Kidney epithelial cell (primary cell): ENCODE results near the gene DUOXA1. TPM values are rescaled to one million over a fixed set of nuclear protein-coding genes. Genes with fewer than 3 reads are reported as not detected.

Source experiments
- DNase-seq: peaks from one replicate; pipeline ENCODE4 v3.0.0-alpha.2; 2010; ENCODE audit warnings: low read depth
- H3K27me3 ChIP-seq: 2 replicates; pipeline ENCODE4 v1.6.0; 2011; ENCODE audit warnings: low read length; ENCODE audit not compliant: control insufficient read depth, insufficient read depth
- H3K36me3 ChIP-seq: 2 replicates; pipeline ENCODE4 v1.5.1; 2011; ENCODE audit warnings: low read length; ENCODE audit not compliant: control insufficient read depth, insufficient read depth
- H3K4me3 ChIP-seq: 2 replicates; pipeline ENCODE4 v1.5.1; 2011; ENCODE audit warnings: low read depth, mild to moderate bottlenecking, control low read depth, low read length
- CTCF ChIP-seq: IDR thresholded peaks from 2 replicates; pipeline ENCODE4 v1.5.1; 2011; ENCODE audit warnings: mild to moderate bottlenecking, moderate library complexity, low read length, control low read depth, inconsistent platforms; ENCODE audit not compliant: insufficient read depth, poor library complexity, severe bottlenecking
- total RNA-seq: library from RNA; depleted of rRNA; stranded (reverse); fragments of >200 nt; gene quantifications from 2 replicates; pipeline ENCODE4 v1.2.3, GENCODE V29; 2015

DUOXA1 gene
- total RNA-seq, 1 donor from 2014 or later = not detected

GRCh38 chr15:45093622-45094357 is 35.9 kb downstream of the DUOXA1 start:
- no peaks in the 10 kb centered on the region for H3K36me3 ChIP-seq
- no peak for TF ChIP-seq CTCF
- H3K4me3 ChIP-seq = no peak overlapping the region
- DNase-seq = no peak
- H3K27me3 ChIP-seq = peaks cover 4% of the 10 kb centered on the region

GRCh38 chr15:45093013-45093412 is 36.7 kb downstream of the DUOXA1 start:
- H3K27me3 ChIP-seq = peaks cover 4% of the 10 kb centered on the region
- H3K4me3 ChIP-seq = no peak overlapping the region
- no peak for DNase-seq
- H3K36me3 ChIP-seq = no peaks in the 10 kb centered on the region
- no peak for TF ChIP-seq CTCF

- no peak for DNase-seq
- peaks cover 6% of the 10 kb centered on the region for H3K27me3 ChIP-seq
- H3K36me3 ChIP-seq = no peaks in the 10 kb centered on the region
- TF ChIP-seq CTCF = no peak
- no peak overlapping the region for H3K4me3 ChIP-seq
These were observed 38.1 kb downstream of the DUOXA1 start for GRCh38 chr15:45091576-45091975.

- DNase-seq = no peak
- Histone ChIP-seq H3K4me3 (no peak overlapping the region), H3K36me3 (no peaks in the 10 kb centered on the region), H3K27me3 (peaks cover 6% of the 10 kb centered on the region)
- TF ChIP-seq CTCF = no peak
These were observed 38.5 kb downstream of the DUOXA1 start for GRCh38 chr15:45091161-45091560.

GRCh38 chr15:45089712-45090373 is 39.8 kb downstream of the DUOXA1 start:
- Histone ChIP-seq H3K27me3 (peaks cover 6% of the 10 kb centered on the region), H3K36me3 (no peaks in the 10 kb centered on the region), H3K4me3 (no peak overlapping the region)
- TF ChIP-seq CTCF = no peak
- no peak for DNase-seq
